Thoracic aorta (tissue), 2 donors: ENCODE results near the gene ASAP2. TPM values are rescaled to one million over a fixed set of nuclear protein-coding genes. Genes with fewer than 3 reads are reported as not detected.

ENCODE experiments used
- ATAC-seq: fragments of 150-250 bp; one replicate; pipeline ENCODE4 v1.8.0; 2017; ENCODE audit warnings: low read depth; ENCODE audit not compliant: insufficient number of reproducible peaks, low FRiP score
- DNase-seq: peaks from one replicate; pipeline ENCODE4 v3.0.0-alpha.2; 2020; ENCODE audit warnings: low spot score
- H3K27ac ChIP-seq, 2 donors: fragments of 200-600 bp; sonication (generic); 1 replicate in 1 of 2; 2 replicates in 1 of 2; pipeline ENCODE4 v1.5.1; 2016; ENCODE audit warnings: mild to moderate bottlenecking in 2 of 2, moderate library complexity in 2 of 2
- H3K27me3 ChIP-seq: fragments of 200-600 bp; sonication (generic); replicated peaks from 2 replicates; pipeline ENCODE4 v1.6.0; 2016; ENCODE audit warnings: mild to moderate bottlenecking; ENCODE audit not compliant: insufficient read depth
- H3K36me3 ChIP-seq: fragments of 200-600 bp; sonication (generic); one replicate; pipeline ENCODE4 v1.5.1; 2016
- H3K4me1 ChIP-seq, 2 donors: fragments of 200-600 bp; sonication (generic); 1 replicate in 1 of 2; 2 replicates in 1 of 2; pipeline versions ENCODE4 v1.5.1 to v1.6.0; 2016; ENCODE audit warnings: low read depth in 2 of 2, mild to moderate bottlenecking in 1 of 2; ENCODE audit not compliant: control insufficient read depth in 1 of 2
- H3K4me3 ChIP-seq: fragments of 200-600 bp; sonication (generic); 2 replicates; pipeline ENCODE4 v1.5.1; 2016; ENCODE audit warnings: mild to moderate bottlenecking
- H3K9me3 ChIP-seq: fragments of 200-600 bp; sonication (generic); 2 replicates; pipeline ENCODE4 v1.5.1; 2016
- total RNA-seq, 2 donors: library from RNA; depleted of rRNA; stranded (reverse); fragments of >200 nt; gene quantifications; one replicate each; pipeline versions ENCODE4 v1.1.0 to v1.2.3, GENCODE V29; 2016
- TF ChIP-seq, protein P1 (sequence below): fragments of 200-600 bp; sonication (generic); IDR thresholded peaks from one replicate; pipeline ENCODE4 v1.5.1; 2019; ENCODE audit warnings: antibody characterized with exemption

Gene ASAP2
- total RNA-seq, 2 donors from 2014 or later, result 58.1 to 102 TPM

DNA sequence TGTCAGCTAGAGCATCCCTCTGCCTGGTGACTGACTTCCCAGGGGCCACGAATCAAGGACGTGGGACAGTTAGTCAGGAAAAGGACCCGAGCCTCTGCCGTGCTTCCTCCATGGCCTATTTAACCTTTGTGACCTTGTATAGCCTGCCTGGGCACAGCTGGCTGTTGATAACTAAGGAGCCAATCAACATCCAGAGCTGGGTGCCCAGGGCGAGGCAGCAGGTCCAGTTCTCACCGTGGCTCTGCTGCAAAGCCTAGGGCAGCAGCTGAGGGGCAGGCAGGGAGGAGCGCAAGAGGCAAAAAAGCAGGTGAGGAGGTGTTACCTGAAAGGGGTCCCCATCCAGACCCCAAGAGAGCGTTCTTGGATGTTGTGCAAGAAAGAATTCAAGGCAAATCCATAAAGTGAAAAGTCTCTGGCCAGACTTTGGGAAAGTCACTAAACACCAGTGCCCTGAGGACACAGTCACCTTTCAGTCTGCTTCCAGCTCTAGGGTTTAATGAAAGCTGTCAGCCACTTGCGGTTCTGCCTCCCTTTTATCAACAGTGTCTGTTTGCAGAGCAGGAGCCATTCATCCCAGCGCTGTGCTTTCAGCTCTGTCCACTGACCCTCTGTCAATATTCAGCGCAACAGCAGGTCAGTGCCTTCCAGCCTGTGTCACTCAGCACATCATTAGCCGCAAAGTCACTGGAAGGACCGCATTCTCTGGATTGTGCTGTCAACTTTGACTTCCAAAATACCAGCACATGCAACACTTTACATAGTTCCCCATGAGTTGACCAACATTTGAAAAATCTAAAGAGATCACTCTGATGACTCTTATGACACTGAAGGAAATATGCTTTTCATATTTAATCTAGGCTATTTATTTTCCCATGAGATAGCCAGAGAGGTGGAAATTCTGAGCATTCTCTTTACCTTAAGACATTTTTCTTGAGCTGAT, 38.6 kb upstream of the ASAP2 start:
- TF ChIP-seq, protein P1, sequence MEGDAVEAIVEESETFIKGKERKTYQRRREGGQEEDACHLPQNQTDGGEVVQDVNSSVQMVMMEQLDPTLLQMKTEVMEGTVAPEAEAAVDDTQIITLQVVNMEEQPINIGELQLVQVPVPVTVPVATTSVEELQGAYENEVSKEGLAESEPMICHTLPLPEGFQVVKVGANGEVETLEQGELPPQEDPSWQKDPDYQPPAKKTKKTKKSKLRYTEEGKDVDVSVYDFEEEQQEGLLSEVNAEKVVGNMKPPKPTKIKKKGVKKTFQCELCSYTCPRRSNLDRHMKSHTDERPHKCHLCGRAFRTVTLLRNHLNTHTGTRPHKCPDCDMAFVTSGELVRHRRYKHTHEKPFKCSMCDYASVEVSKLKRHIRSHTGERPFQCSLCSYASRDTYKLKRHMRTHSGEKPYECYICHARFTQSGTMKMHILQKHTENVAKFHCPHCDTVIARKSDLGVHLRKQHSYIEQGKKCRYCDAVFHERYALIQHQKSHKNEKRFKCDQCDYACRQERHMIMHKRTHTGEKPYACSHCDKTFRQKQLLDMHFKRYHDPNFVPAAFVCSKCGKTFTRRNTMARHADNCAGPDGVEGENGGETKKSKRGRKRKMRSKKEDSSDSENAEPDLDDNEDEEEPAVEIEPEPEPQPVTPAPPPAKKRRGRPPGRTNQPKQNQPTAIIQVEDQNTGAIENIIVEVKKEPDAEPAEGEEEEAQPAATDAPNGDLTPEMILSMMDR, result no peak
- ATAC-seq (no peak), DNase-seq (no peak)
- H3K9me3 ChIP-seq, result no peaks in the 10 kb centered on the region
- no peak overlapping the region for H3K27ac ChIP-seq
- H3K27me3 ChIP-seq, result no peaks in the 10 kb centered on the region
- peaks cover 10 to 13% of the 10 kb centered on the region in 2 donors for H3K4me1 ChIP-seq
- no peak overlapping the region for H3K4me3 ChIP-seq
- no peaks in the 10 kb centered on the region for H3K36me3 ChIP-seq

DNA sequence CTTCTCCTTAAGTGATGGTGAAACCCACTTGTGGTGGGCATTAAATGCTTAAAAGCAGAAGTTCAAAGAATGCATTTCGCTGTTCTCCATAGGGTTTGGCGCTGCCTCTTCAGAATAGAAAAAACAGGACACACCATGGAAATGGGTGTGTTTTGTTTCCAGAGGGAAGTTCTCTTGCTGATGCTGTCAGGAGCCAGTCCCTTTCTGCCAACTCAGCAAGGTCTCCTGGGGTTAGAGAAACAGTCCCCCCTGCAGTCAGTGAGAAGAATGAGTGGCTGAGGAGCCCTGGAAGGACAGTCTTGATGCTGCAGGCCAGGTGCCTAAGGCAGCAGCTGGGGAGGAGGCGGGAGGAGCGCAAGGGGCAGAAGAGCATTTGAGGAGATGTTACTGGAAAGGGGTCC, 37.8 kb upstream of the ASAP2 start:
- H3K4me3 ChIP-seq, result no peak overlapping the region
- ATAC-seq (no peak), DNase-seq (no peak)
- H3K27me3 ChIP-seq, result no peaks in the 10 kb centered on the region
- H3K9me3 ChIP-seq, result no peaks in the 10 kb centered on the region
- no peak overlapping the region for H3K27ac ChIP-seq
- TF ChIP-seq, protein P1, result no peak
- no peaks in the 10 kb centered on the region for H3K36me3 ChIP-seq
- peaks cover 4% of the 10 kb centered on the region in 2 donors for H3K4me1 ChIP-seq

DNA sequence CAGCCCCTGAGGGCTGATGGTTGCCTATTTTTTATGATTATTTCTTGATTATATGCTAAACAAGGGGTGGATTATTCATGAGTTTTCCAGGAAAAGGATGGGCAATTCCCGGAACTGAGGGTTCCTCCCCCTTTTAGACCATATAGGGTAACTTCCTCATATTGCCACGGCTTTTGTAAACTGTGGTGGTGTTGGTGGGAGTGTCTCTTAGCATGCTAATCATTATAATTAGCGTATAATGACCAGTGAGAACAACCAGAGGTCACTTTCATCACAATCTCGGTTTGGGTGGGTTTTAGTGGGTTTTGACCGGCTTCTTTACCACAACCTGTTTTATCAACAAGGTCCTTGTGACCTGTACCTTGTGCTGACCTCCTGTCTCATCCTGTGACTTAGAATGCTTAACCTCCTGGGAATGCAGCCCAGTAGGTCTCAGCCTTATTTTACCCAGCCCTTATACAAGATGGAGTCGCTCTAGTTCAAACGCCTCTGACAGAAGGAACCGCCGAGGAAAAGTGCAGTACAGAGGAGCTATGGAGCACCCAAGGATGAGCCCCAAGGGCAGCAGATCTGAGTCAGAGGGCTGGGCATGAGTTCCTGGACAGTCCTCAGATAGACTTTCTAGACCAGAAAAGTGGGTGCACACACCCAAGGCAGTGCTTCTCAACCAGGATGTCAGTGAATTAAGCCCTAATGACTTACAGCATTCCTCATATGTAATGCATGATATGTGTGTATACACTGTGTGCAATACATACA, 37.1 kb upstream of the ASAP2 start:
- Histone ChIP-seq H3K27me3 (no peaks in the 10 kb centered on the region), H3K4me3 (no peak overlapping the region), H3K4me1 (peaks cover 0 to 4% of the 10 kb centered on the region in 2 donors), H3K27ac (no peak overlapping the region), H3K36me3 (no peaks in the 10 kb centered on the region), H3K9me3 (no peaks in the 10 kb centered on the region)
- ATAC-seq (no peak), DNase-seq (no peak)
- TF ChIP-seq, protein P1, result no peak

DNA sequence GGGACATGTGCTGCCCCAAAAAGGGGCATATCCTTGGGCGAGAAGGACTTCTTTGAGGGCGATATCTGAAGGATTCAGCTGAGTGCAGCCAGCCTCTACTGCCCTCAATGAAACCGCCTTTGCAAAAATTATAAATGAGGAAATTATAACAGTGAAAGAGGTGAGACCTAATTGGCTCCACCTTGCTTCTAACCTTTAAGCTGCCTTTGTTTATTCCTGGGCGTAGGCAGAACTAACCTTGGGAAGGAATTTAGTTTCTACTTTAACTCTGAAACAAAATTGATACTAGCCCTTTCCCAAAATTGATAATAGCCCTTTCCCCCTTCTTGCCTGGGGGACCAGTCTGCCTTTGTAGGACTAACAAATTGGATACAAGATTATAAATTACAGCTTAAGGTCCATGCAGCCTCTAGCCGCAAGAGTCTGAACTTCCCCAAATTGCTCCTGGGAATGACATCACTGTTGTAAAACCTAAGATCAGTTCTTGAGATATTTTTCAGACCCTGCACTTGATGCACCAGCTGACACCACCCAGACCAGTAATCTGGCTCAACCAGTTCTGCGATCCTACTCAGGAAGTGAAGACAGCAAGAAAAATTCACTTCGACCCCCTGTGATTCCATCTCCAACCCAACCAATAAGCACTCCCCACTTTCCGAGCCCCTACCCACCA, 36.0 kb upstream of the ASAP2 start:
- H3K27ac ChIP-seq, result no peak overlapping the region
- H3K9me3 ChIP-seq, result no peaks in the 10 kb centered on the region
- no peaks in the 10 kb centered on the region for H3K36me3 ChIP-seq
- ATAC-seq (no peak), DNase-seq (no peak)
- H3K27me3 ChIP-seq, result no peaks in the 10 kb centered on the region
- peaks cover 5 to 10% of the 10 kb centered on the region in 2 donors for H3K4me1 ChIP-seq
- TF ChIP-seq, protein P1, result no peak
- H3K4me3 ChIP-seq, result no peak overlapping the region
